H7 (cell line): ENCODE results near the gene TOP2B. TPM values are rescaled to one million over a fixed set of nuclear protein-coding genes. Genes with fewer than 3 reads are reported as not detected.
A peak's percentile ranks its signal among the peaks of the same experiment; 100 is the strongest.

Experiments used
- DNase-seq: peaks from one replicate; pipeline ENCODE4 v3.0.0; 2012
- H3K27me3 ChIP-seq: 2 replicates; pipeline ENCODE4 v1.6.0; 2011; ENCODE audit warnings: mild to moderate bottlenecking, low read length; ENCODE audit not compliant: control insufficient read depth, insufficient read depth
- H3K36me3 ChIP-seq: replicated peaks from 2 replicates; pipeline ENCODE4 v1.5.1; 2011; ENCODE audit warnings: low read length; ENCODE audit not compliant: control insufficient read depth, insufficient read depth
- H3K4me3 ChIP-seq: 2 replicates; pipeline ENCODE4 v1.5.1; 2011; ENCODE audit warnings: low read depth, mild to moderate bottlenecking, control low read depth, low read length, moderate library complexity; ENCODE audit not compliant: insufficient read depth
- total RNA-seq: library from RNA; depleted of rRNA; stranded (reverse); fragments of >200 nt; shearing (Covaris generic); gene quantifications from 2 replicates; pipeline ENCODE4 v1.2.3, GENCODE V29; 2014; rRNA removed

TOP2B gene
- 81.2 and 151 TPM in 2 replicates for total RNA-seq

DNA sequence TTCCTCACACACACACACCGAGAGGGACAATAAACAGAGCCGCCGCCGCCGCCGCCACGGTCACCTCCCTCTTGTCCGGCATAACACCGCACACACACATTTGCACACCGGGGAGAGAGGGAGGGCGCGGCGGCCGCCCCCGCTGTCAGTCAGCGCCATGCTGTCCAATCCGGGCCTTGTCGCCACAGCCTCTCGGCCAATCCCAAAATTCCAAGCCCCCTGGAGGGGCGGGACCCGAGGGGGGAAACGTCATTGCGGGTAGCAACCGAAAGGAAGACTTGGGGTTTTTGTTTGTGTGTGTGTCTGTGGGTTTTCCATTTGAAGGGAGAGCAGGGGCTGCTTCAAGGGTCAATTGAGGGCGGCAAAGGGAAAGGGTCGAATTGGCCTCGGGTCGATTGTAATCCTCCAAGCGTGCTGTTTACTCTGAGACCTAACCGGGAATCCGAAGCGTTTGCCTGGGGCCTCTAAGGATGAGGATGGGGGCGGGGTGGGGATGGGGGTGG is at the start of gene TOP2B:
TOP2B (minus strand) TSS at position 96 of the 503 bp plus-strand sequence. CDS start 610 bp downstream, outside the sequence.
- DNase-seq: peak; percentile 96
- Histone ChIP-seq H3K36me3 (no peaks in the 10 kb centered on the region), H3K27me3 (no peaks in the 10 kb centered on the region), H3K4me3 (peak within 1 kb of the TSS; percentile 83)

GRCh38 chr3:25713341-25713985 is 48.8 kb upstream of the TOP2B start:
- DNase-seq: no peak
- no peaks in the 10 kb centered on the region for H3K27me3 ChIP-seq
- H3K36me3 ChIP-seq: no peaks in the 10 kb centered on the region
- H3K4me3 ChIP-seq: no peak overlapping the region

GRCh38 chr3:25711090-25711489 is 46.4 kb upstream of the TOP2B start:
- Histone ChIP-seq H3K36me3 (no peaks in the 10 kb centered on the region), H3K27me3 (no peaks in the 10 kb centered on the region), H3K4me3 (no peak overlapping the region)
- DNase-seq: no peak

DNA sequence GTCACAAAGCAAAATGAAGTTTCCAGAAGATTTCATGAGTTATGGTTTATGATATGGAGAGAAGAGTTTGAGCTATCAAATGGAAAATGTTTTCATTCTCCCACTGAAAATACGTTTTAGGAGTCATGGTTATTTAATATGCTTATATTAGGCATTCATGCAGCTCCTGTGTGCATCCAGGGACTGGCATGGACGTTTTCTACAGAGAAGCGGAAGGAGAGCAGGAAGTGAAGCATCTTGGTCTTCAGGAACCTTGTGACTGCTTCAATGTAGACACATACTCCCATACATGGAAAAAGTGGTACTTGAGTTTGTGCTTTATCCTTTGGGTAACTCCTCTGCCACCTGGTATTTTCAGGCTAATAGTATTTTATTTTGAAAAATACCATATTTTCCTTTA is 43.3 kb upstream of the TOP2B start:
- DNase-seq: no peak
- Histone ChIP-seq H3K4me3 (no peak overlapping the region), H3K27me3 (no peaks in the 10 kb centered on the region), H3K36me3 (no peaks in the 10 kb centered on the region)

DNA sequence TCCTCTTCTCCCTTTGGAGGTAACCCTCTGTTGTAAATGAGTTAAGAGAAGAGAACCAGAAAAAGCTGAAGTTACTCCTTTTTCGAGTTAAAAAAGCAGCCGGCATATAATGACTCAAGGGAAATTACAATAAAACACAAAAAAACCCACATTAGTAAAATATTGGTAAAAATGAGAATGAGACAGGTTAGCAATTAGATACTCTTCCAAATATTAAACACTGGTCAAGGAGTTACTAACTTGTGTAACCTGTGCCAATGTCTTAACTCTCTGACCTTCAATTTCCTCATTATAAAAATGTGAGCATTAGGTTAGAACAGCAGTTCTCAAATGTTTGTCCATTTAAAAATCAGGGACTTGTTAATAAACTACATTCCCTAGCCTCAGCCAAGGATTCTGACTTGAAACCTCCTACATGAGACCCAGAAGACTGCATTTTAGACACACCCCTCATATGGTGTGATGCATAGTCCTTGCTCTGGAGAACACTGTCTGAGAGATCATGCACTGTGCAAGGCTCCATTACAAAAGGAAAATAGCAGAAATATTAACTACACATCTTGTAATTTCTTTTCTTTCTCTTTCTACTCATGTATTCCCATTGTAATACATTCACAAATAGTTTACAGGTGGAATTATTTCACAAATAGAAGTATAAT is 42.7 kb upstream of the TOP2B start:
- H3K36me3 ChIP-seq: no peaks in the 10 kb centered on the region

GRCh38 chr3:25706213-25706612 is 41.5 kb upstream of the TOP2B start:
- H3K36me3 ChIP-seq: no peaks in the 10 kb centered on the region
- no peak overlapping the region for H3K4me3 ChIP-seq
- H3K27me3 ChIP-seq: no peaks in the 10 kb centered on the region
- DNase-seq: no peak

More for the DNA sequence above, 42.7 kb upstream of the TOP2B start:
- no peak for DNase-seq
- Histone ChIP-seq H3K27me3 (no peaks in the 10 kb centered on the region), H3K4me3 (no peak overlapping the region)

DNA sequence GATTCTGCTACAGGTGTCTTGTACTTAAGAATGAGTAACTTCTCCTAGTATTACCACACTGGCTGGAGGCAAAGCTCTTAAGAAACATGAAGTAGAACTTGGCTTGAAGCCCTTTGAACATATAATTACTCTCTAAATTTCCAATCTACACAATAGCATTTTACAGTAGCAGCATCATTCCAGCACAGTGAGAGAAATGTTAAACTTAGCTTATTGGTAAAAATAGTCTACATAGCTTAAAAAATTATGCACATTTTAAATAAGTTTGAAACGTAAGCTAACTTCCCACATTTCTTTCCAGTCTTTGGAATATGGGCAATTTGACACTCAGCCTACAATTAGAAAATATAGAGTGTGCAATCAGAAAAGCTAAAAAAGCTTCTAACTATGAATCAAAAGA is 32.8 kb upstream of the TOP2B start:
- Histone ChIP-seq H3K36me3 (no peaks in the 10 kb centered on the region), H3K27me3 (no peaks in the 10 kb centered on the region), H3K4me3 (no peak overlapping the region)
- DNase-seq: no peak

DNA sequence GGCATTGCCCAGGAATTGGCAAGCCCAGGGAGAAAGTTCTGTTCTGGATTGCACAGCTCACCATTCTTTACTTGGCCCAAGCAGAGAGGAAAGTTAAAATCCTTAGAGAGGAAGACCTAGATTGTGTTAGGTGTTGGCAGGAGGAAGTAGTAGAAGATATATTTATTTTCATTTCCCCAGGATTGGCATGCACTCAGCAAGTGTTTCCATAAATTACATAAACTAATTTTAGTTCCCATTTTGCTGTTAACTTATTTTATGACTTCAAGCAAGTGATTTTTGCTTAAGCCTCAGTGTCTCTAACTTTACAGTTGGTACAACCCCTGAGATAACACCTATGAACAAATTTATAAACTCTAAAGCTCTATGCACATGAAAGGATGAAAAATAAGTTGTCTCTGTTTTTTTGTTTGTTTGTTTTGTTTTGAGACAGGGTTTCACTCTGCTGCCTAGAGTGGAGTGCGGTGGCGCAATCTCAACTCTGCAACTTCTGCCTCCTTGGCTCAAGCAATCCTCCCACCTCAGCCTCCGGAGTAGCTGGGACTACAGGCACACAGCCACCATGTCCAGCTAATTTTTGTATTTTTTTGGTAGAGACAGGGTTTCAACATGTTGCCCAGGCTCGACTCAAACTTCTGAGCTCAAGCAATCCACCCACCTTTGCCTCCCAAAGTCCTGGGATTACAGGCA is 31.2 kb upstream of the TOP2B start:
- Histone ChIP-seq H3K27me3 (no peaks in the 10 kb centered on the region), H3K36me3 (no peaks in the 10 kb centered on the region), H3K4me3 (no peak overlapping the region)
- no peak for DNase-seq

- no peaks in the 10 kb centered on the region for H3K27me3 ChIP-seq
These were observed 28.5 kb upstream of the TOP2B start for GRCh38 chr3:25693238-25693637.

DNA sequence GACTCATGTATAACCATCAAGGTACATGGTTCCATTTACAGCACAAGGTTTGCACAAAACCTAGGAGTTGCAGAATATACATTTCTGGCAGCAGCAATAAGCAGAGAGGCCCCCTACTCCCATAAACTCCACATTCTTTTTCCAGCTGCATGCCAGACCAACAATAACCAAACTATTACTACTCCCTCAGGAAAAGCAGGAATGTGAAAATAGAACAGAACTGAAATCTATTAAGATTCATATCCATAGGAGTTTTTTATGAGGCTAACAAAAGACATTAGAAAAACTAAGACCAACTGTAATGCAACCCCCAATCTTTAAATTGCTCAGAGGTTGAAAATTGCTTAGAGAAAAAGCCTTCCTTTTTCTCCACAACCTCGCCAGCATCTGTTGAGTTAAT is 27.6 kb upstream of the TOP2B start:
- DNase-seq: no peak
- Histone ChIP-seq H3K4me3 (no peak overlapping the region), H3K36me3 (no peaks in the 10 kb centered on the region), H3K27me3 (no peaks in the 10 kb centered on the region)

More at GRCh38 chr3:25693238-25693637, 28.5 kb upstream of the TOP2B start:
- Histone ChIP-seq H3K4me3 (no peak overlapping the region), H3K36me3 (no peaks in the 10 kb centered on the region)
- DNase-seq: no peak

GRCh38 chr3:25690768-25691533 is 26.2 kb upstream of the TOP2B start:
- Histone ChIP-seq H3K4me3 (no peak overlapping the region), H3K27me3 (no peaks in the 10 kb centered on the region), H3K36me3 (no peaks in the 10 kb centered on the region)
- no peak for DNase-seq

DNA sequence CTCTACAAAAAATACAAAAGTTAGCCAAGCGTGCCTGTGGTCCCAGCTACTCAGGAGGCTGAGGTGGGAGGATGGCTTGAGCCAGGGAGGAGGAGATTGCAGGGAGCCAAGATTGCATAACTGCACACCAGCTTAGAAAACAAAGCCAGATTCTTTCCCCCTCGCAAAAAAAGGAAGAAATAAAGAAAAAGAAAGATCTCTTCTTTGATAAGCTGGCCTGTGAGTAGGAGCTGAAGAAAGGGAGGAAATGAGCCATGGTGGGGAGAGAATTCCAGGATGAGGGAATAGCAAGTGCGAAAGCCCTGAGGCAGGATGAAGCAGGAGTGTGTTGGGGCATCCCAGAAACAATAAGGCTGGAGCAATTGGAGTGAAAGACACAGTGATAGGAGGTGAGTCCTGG is 24.5 kb upstream of the TOP2B start:
- DNase-seq: no peak
- no peak overlapping the region for H3K4me3 ChIP-seq
- no peaks in the 10 kb centered on the region for H3K36me3 ChIP-seq
- no peaks in the 10 kb centered on the region for H3K27me3 ChIP-seq

DNA sequence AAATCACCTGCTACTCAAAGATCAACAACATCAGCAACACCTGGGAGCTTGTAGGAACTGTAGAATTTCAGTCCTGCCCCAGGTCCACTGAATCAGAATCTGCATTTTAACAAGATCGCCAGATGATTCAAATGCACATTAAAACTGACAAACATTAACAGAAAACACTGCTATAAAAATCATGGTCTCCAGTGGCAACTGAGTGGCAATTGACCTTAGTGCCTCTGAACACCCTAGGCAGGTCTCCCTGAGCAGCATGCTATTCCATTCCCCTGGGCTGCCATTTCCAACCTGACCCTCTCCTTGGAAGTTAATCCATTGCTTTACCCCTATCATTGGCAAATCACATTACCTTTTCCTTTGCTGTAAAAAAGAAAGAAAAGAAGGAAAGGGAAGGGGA is 23.0 kb upstream of the TOP2B start:
- no peak for DNase-seq
- Histone ChIP-seq H3K4me3 (no peak overlapping the region), H3K36me3 (no peaks in the 10 kb centered on the region), H3K27me3 (no peaks in the 10 kb centered on the region)

DNA sequence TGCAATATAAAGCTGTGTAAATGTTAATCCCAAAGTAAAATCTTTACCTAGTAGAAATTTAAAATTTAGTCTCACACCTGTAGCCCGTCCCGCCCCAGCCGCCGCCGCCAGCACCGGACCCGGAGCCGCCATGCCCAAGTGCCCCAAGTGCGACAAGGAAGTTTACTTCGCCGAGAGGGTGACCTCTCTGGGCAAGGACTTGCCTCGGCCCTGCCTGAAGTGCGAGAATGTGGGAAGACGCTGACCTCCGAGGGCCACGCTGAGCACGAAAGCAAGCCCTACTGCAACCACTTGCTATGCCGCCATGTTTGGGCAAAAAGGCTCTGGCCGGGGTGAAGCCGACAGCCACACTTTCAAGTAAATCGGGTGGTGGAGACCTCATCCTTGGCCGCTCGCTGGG is 22.1 kb upstream of the TOP2B start:
- DNase-seq: peak; percentile 34
- H3K36me3 ChIP-seq: no peaks in the 10 kb centered on the region
- H3K4me3 ChIP-seq: no peak overlapping the region
- no peaks in the 10 kb centered on the region for H3K27me3 ChIP-seq
